H1 (cell line): ENCODE data around the gene POU2F2. TPM values are rescaled to one million over a fixed set of nuclear protein-coding genes. Genes with fewer than 3 reads are reported as not detected.

Experiments
- CHD2 ChIP-seq: IDR thresholded peaks from 2 replicates; pipeline ENCODE4 v1.6.1; 2012; ENCODE audit warnings: low read length, improper control_type of control experiment
- polyA plus RNA-seq, 7 experiments: library from polyadenylated mRNA; depleted of rRNA in 3 of 7; stranded (reverse) in 5 of 7; unstranded in 2 of 7; fragments of >200 nt in 5 of 7; fragments of 200-250 nt in 2 of 7; gene quantifications; 1 replicate in 5 of 7; 2 replicates in 1 of 7; 4 replicates in 1 of 7; pipeline versions ENCODE4 v1.2.1 to v1.2.3, GENCODE V29; 2011 to 2013; ENCODE audit warnings: missing spikeins in 2 of 7, mixed read lengths in 2 of 7
- total RNA-seq: library from RNA; stranded (reverse); fragmentation: NEBNext Ultra II Directional; extraction: Animal tissue kit (Norgen Biotek cat#: 25700); gene quantifications from 2 replicates; pipeline ENCODE4 v1.2.1, GENCODE V29; 2021

POU2F2 gene
- total and polyA plus RNA-seq, 2 of the 8 experiments (the other 6 are each of a cell fraction or from before 2014, with no cell fraction given): 5.0 to 6.1 TPM

DNA sequence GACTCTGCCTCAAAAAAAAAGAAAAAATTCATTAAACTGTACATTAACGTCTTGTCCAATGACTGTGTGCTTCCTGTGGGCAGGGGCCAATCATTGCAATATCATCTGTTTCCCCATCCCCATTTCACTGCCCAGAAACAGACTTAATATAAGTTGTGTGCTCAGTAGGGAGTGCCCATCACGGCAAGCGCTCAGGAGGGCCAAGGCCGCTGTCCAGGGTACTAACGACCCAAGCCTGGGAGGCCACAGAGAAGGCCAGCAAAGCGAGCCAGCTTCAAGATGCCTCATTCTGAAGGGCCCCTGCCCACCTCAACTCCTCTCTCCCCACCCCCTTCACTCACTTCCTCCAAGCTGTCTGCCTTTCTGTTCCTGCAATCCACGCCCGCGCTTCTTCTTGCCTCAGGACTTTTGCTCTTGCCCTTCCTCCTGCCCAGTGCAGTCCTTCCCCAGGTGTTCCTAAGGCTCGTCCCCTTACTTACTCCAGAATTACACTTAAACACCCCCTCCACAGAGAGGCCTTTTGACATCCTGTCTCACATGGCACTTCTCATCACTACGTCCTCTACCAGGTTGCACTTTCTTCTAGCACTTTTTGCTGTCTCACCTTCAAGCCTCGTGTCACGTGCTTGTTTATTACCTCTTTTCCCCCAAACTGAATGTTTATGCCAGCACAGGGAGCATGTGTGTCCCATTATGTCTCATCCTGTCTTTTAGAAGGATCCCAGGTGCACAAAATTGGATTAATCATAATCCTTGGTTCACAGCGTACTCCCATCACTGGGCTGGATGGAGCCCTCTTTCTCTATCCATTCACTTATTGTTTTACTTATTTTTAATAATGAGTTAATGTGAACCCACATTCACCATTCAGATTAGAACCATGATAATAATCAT lies 11.3 kb upstream of the POU2F2 start (continued):
- no peak for TF ChIP-seq CHD2
